Ishikawa (cell line): ENCODE data around the gene TMEM209.

Source experiments
- CEBPB ChIP-seq: IDR thresholded peaks from 2 replicates; pipeline ENCODE4 v1.6.1; 2012
- CREB1 ChIP-seq: IDR thresholded peaks from 2 replicates; pipeline ENCODE4 v1.6.1; 2012; ENCODE audit warnings: low read depth
- EGR1 ChIP-seq: IDR thresholded peaks from 2 replicates; pipeline ENCODE4 v1.6.1; 2012
- EP300 ChIP-seq: IDR thresholded peaks from 2 replicates; pipeline ENCODE4 v1.6.1; 2012; ENCODE audit warnings: borderline replicate concordance
- FOXM1 ChIP-seq: IDR thresholded peaks from 2 replicates; pipeline ENCODE4 v1.6.1; 2012; ENCODE audit warnings: low read depth, borderline replicate concordance
- MAX ChIP-seq: IDR thresholded peaks from 2 replicates; pipeline ENCODE4 v1.6.1; 2012
- NFIC ChIP-seq: IDR thresholded peaks from 2 replicates; pipeline ENCODE4 v1.6.1; 2012
- RAD21 ChIP-seq: IDR thresholded peaks from 2 replicates; pipeline ENCODE4 v1.6.1; 2012; ENCODE audit warnings: low read depth
- REST ChIP-seq: IDR thresholded peaks from 2 replicates; pipeline ENCODE4 v1.6.1; 2012; ENCODE audit warnings: low read depth, mild to moderate bottlenecking
- TAF1 ChIP-seq: IDR thresholded peaks from 2 replicates; pipeline ENCODE4 v1.6.1; 2012; ENCODE audit warnings: low read depth, mild to moderate bottlenecking
- TCF12 ChIP-seq: IDR thresholded peaks from 2 replicates; pipeline ENCODE4 v1.6.1; 2012; ENCODE audit warnings: low read depth
- TEAD4 ChIP-seq: IDR thresholded peaks from 2 replicates; pipeline ENCODE4 v1.6.1; 2012
- USF1 ChIP-seq: IDR thresholded peaks from 2 replicates; pipeline ENCODE4 v1.6.1; 2012
- YY1 ChIP-seq: IDR thresholded peaks from 2 replicates; pipeline ENCODE4 v1.6.1; 2012; ENCODE audit warnings: low read depth
- ZBTB7A ChIP-seq: IDR thresholded peaks from 2 replicates; pipeline ENCODE4 v1.6.1; 2012; ENCODE audit warnings: low read depth

TMEM209 gene

GRCh38 chr7:130136579-130137167 is 68.5 kb downstream of the TMEM209 start:
- TF ChIP-seq TAF1 (no peak), CREB1 (no peak)

GRCh38 chr7:130135208-130136205 is 69.7 kb downstream of the TMEM209 start:
- no peak for TF ChIP-seq EP300
- no peak for TF ChIP-seq TAF1
- TF ChIP-seq FOXM1, result no peak

GRCh38 chr7:130134726-130135125 is 70.5 kb downstream of the TMEM209 start:
- TF ChIP-seq RAD21, result no peak
- TF ChIP-seq NFIC, result no peak
- TF ChIP-seq MAX, result no peak
- no peak for TF ChIP-seq TEAD4
- no peak for TF ChIP-seq EGR1
- TF ChIP-seq USF1, result no peak
- no peak for TF ChIP-seq REST
- TF ChIP-seq CEBPB, result no peak
- TF ChIP-seq FOXM1, result no peak
- no peak for TF ChIP-seq YY1
- TF ChIP-seq TAF1, result no peak
- no peak for TF ChIP-seq TCF12

GRCh38 chr7:130134106-130134636 is 71.0 kb downstream of the TMEM209 start:
- TF ChIP-seq USF1 (no peak), YY1 (no peak), TEAD4 (no peak), FOXM1 (no peak), RAD21 (no peak), NFIC (no peak), MAX (no peak), EP300 (no peak), CEBPB (no peak), ZBTB7A (no peak), CREB1 (no peak), REST (no peak)

- TF ChIP-seq RAD21, result no peak
- TF ChIP-seq CEBPB, result no peak
- no peak for TF ChIP-seq FOXM1
- TF ChIP-seq EGR1, result no peak
- TF ChIP-seq TAF1, result no peak
- TF ChIP-seq NFIC, result no peak
- TF ChIP-seq USF1, result no peak
- TF ChIP-seq YY1, result no peak
Measured at GRCh38 chr7:130133029-130133782, 72.0 kb downstream of the TMEM209 start.
